A549 treated with DMSO at 1 μM for 4 hours (cell line): ENCODE measurements around the gene DISP1. TPM values are rescaled to one million over a fixed set of nuclear protein-coding genes. Genes with fewer than 3 reads are reported as not detected.

Source experiments
- total RNA-seq: library from RNA; stranded (reverse); fragments of 200-300 nt; extraction: Qiagen RNA extraction; gene quantifications from 5 replicates; pipeline ENCODE4 v1.2.3, GENCODE V29; 2022; ENCODE audit warnings: low read depth

Gene DISP1, protein sequence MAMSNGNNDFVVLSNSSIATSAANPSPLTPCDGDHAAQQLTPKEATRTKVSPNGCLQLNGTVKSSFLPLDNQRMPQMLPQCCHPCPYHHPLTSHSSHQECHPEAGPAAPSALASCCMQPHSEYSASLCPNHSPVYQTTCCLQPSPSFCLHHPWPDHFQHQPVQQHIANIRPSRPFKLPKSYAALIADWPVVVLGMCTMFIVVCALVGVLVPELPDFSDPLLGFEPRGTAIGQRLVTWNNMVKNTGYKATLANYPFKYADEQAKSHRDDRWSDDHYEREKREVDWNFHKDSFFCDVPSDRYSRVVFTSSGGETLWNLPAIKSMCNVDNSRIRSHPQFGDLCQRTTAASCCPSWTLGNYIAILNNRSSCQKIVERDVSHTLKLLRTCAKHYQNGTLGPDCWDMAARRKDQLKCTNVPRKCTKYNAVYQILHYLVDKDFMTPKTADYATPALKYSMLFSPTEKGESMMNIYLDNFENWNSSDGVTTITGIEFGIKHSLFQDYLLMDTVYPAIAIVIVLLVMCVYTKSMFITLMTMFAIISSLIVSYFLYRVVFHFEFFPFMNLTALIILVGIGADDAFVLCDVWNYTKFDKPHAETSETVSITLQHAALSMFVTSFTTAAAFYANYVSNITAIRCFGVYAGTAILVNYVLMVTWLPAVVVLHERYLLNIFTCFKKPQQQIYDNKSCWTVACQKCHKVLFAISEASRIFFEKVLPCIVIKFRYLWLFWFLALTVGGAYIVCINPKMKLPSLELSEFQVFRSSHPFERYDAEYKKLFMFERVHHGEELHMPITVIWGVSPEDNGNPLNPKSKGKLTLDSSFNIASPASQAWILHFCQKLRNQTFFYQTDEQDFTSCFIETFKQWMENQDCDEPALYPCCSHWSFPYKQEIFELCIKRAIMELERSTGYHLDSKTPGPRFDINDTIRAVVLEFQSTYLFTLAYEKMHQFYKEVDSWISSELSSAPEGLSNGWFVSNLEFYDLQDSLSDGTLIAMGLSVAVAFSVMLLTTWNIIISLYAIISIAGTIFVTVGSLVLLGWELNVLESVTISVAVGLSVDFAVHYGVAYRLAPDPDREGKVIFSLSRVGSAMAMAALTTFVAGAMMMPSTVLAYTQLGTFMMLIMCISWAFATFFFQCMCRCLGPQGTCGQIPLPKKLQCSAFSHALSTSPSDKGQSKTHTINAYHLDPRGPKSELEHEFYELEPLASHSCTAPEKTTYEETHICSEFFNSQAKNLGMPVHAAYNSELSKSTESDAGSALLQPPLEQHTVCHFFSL (N-terminal part only)
- total RNA-seq, result 1.2 to 2.3 TPM (median 2.1 TPM) in 5 replicates

DNA sequence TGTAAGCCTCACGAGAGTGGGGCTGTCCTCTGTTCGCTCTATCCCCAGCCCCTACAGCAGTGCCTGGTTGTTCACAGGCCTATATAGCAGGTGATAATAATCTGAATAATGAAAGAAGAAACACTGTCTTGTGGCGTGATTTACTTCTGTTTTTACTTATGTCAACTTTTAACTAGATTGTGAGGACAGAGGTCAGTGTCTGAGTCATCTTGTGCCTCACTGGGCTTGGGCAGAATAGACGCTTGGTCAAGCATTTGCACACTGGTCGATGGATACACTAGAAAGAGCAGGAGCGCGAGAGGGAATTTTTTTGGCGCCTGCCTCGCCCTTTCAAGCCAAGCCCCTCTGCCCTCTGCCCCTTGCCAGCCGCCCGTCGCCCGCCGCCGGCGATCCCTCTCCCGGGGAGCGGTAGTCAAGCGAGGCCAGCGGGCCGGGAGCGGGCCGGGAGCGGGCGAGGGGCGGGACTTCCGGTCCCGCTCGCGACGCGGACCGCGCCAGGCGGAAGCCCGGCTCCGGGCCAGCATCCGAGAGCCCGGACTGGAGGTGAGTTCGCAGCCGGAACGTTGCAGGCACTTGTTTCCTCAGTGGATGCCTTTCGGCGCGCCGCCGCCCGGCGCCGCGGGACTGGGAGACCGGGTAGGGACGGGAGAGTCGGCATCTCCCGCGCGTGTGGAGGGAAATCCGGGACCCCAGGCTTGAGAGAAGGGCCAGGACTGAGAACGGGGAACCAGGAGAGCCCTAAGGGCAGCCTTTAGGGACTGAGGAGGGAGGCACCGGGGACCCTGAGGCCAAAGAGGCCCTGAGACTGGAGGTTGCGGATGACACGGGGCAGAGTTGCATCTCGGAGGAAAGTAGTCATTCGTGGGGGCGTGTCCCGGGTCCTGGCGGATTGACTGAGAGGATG is at the start of gene DISP1:
TSS of gene DISP1 (plus strand) at position 504 of the 904 bp plus-strand sequence. CDS start 127,785 bp downstream, outside the sequence.

Other genes with a start within 250 kb of the DISP1 start
- 11.5 to 13.4 TPM (median 12.5 TPM) in 5 replicates for gene TAF1A, start 225.1 kb upstream of the DISP1 start, total RNA-seq
- 17.2 to 27.2 TPM (median 25.3 TPM) in 5 replicates for gene MIA3, start 196.9 kb upstream of the DISP1 start, total RNA-seq
- 62.9 to 77.3 TPM (median 67.8 TPM) in 5 replicates for gene AIDA, start 102.5 kb upstream of the DISP1 start, total RNA-seq
- 18.5 to 28.3 TPM (median 21.7 TPM) in 5 replicates for gene BROX, start 102.5 kb upstream of the DISP1 start, total RNA-seq
- not detected in 5 replicates for gene FAM177B, start 77.8 kb upstream of the DISP1 start, total RNA-seq